ENCODE data around the gene CCBE1.

- TF ChIP-seq POLR2A (IDR thresholded peaks at IDR 0.05), result no peak
- TF ChIP-seq, protein P1, sequence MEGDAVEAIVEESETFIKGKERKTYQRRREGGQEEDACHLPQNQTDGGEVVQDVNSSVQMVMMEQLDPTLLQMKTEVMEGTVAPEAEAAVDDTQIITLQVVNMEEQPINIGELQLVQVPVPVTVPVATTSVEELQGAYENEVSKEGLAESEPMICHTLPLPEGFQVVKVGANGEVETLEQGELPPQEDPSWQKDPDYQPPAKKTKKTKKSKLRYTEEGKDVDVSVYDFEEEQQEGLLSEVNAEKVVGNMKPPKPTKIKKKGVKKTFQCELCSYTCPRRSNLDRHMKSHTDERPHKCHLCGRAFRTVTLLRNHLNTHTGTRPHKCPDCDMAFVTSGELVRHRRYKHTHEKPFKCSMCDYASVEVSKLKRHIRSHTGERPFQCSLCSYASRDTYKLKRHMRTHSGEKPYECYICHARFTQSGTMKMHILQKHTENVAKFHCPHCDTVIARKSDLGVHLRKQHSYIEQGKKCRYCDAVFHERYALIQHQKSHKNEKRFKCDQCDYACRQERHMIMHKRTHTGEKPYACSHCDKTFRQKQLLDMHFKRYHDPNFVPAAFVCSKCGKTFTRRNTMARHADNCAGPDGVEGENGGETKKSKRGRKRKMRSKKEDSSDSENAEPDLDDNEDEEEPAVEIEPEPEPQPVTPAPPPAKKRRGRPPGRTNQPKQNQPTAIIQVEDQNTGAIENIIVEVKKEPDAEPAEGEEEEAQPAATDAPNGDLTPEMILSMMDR (IDR thresholded peaks at IDR 0.05 in 8 of 11, conservative IDR thresholded peaks at IDR 0.05 in 3 of 11), result no peak
Observed at GRCh38 chr18:59691996-59692395, 5.2 kb downstream of the CCBE1 start.
